HepG2 (cell line): ENCODE data around the gene CCDC14. TPM values are rescaled to one million over a fixed set of nuclear protein-coding genes. Genes with fewer than 3 reads are reported as not detected.

Source experiments
- FOXJ3 ChIP-seq: sonication (generic); formaldehyde crosslinking; IDR thresholded peaks from 2 replicates; pipeline ENCODE4 v1.4.0; 2020; ENCODE audit warnings: missing genetic modification reagents, mild to moderate bottlenecking, borderline replicate concordance
- HCFC1 ChIP-seq: fragments of 150-350 bp; IDR thresholded peaks from 2 replicates; pipeline ENCODE4 v1.6.1; 2014; ENCODE audit warnings: low read depth, low read length
- HNF4G ChIP-seq, 2 experiments: sonication (generic) in 1 of 2; formaldehyde crosslinking in 1 of 2; IDR thresholded peaks; 2 replicates each; pipeline versions ENCODE4 v1.4.0 to v1.6.1; 2011 to 2020; ENCODE audit warnings: borderline replicate concordance in 2 of 2, low read depth in 2 of 2, mild to moderate bottlenecking in 2 of 2, low read length in 1 of 2, missing genetic modification reagents in 1 of 2, moderate library complexity in 1 of 2
- HOXD1 ChIP-seq: sonication (generic); formaldehyde crosslinking; IDR thresholded peaks from 2 replicates; pipeline ENCODE4 v1.5.0; 2020; ENCODE audit warnings: missing genetic modification reagents
- MEF2D ChIP-seq: sonication (generic); formaldehyde crosslinking; IDR thresholded peaks from 2 replicates; pipeline ENCODE4 v1.5.1; 2020; ENCODE audit warnings: mild to moderate bottlenecking, missing genetic modification reagents
- MIXL1 ChIP-seq: IDR thresholded peaks from 2 replicates; pipeline ENCODE4 v1.6.1; 2016
- MYNN ChIP-seq: sonication (generic); formaldehyde crosslinking; IDR thresholded peaks from 2 replicates; pipeline ENCODE4 v1.4.0; 2020; ENCODE audit warnings: mild to moderate bottlenecking, low read depth, missing genetic modification reagents
- SAP130 ChIP-seq: IDR thresholded peaks from 2 replicates; pipeline ENCODE4 v1.6.1; 2016; ENCODE audit warnings: low read depth
- ZFP90 ChIP-seq: sonication (generic); formaldehyde crosslinking; IDR thresholded peaks from 2 replicates; pipeline ENCODE4 v1.8.0; 2022; ENCODE audit warnings: missing genetic modification reagents, mild to moderate bottlenecking, inconsistent platforms, borderline replicate concordance
- ZNF274 ChIP-seq: sonication (generic); formaldehyde crosslinking; IDR thresholded peaks from 2 replicates; pipeline ENCODE4 v1.5.1; 2020; ENCODE audit warnings: mild to moderate bottlenecking, missing genetic modification reagents
- ZNF451 ChIP-seq: sonication (generic); formaldehyde crosslinking; IDR thresholded peaks from 2 replicates; pipeline ENCODE4 v1.5.0; 2020; ENCODE audit warnings: mild to moderate bottlenecking, missing genetic modification reagents
- ZNF746 ChIP-seq: sonication (generic); formaldehyde crosslinking; IDR thresholded peaks from 2 replicates; pipeline ENCODE4 v1.8.0; 2022; ENCODE audit warnings: mild to moderate bottlenecking, missing genetic modification reagents
- ZSCAN20 ChIP-seq: sonication (generic); formaldehyde crosslinking; IDR thresholded peaks from 2 replicates; pipeline ENCODE4 v1.4.0; 2020; ENCODE audit warnings: missing genetic modification reagents, mild to moderate bottlenecking, borderline replicate concordance
- polyA plus RNA-seq, 8 experiments: library from polyadenylated mRNA; depleted of rRNA in 3 of 8; stranded (reverse) in 7 of 8; unstranded in 1 of 8; fragments of >200 nt; fragmentation: Illumina TruSeq in 4 of 8; extraction: Trizol in 4 of 8; gene quantifications; 2 replicates each; pipeline versions ENCODE4 v1.2.1 to v1.2.3, GENCODE V29; 2011 to 2016; ENCODE audit warnings: low read depth in 4 of 8, missing spikeins in 1 of 8, mixed read lengths in 1 of 8; ENCODE audit not compliant: insufficient read depth in 1 of 8
- total RNA-seq, 5 experiments: library from RNA; depleted of rRNA; stranded (reverse); fragments of >200 nt; fragmentation: Illumina TruSeq; extraction: Trizol; gene quantifications; 2 replicates each; pipeline ENCODE4 v1.2.3, GENCODE V29; 2016; ENCODE audit warnings: low read depth in 1 of 5
- TF ChIP-seq, protein P1 (sequence below): sonication (generic); formaldehyde crosslinking; IDR thresholded peaks from 2 replicates; pipeline ENCODE4 v1.4.0; 2020; ENCODE audit warnings: mild to moderate bottlenecking, missing genetic modification reagents
- TF ChIP-seq, protein P2 (sequence below): sonication (generic); formaldehyde crosslinking; IDR thresholded peaks from 2 replicates; pipeline ENCODE4 v1.4.0; 2020; ENCODE audit warnings: mild to moderate bottlenecking, missing genetic modification reagents
- TF ChIP-seq, protein P3 (sequence below): sonication (generic); formaldehyde crosslinking; IDR thresholded peaks from 2 replicates; pipeline ENCODE4 v1.9.0; 2022; ENCODE audit warnings: missing genetic modification reagents, mild to moderate bottlenecking, borderline replicate concordance
- TF ChIP-seq, protein P4 (sequence below): sonication (generic); formaldehyde crosslinking; IDR thresholded peaks from 2 replicates; pipeline ENCODE4 v1.5.0; 2020; ENCODE audit warnings: mild to moderate bottlenecking, missing genetic modification reagents

Gene CCDC14
- total and polyA plus RNA-seq, 2 of the 13 experiments (the other 11 are each of a cell fraction or from before 2014, with no cell fraction given) = 48.7 to 49.0 TPM

DNA sequence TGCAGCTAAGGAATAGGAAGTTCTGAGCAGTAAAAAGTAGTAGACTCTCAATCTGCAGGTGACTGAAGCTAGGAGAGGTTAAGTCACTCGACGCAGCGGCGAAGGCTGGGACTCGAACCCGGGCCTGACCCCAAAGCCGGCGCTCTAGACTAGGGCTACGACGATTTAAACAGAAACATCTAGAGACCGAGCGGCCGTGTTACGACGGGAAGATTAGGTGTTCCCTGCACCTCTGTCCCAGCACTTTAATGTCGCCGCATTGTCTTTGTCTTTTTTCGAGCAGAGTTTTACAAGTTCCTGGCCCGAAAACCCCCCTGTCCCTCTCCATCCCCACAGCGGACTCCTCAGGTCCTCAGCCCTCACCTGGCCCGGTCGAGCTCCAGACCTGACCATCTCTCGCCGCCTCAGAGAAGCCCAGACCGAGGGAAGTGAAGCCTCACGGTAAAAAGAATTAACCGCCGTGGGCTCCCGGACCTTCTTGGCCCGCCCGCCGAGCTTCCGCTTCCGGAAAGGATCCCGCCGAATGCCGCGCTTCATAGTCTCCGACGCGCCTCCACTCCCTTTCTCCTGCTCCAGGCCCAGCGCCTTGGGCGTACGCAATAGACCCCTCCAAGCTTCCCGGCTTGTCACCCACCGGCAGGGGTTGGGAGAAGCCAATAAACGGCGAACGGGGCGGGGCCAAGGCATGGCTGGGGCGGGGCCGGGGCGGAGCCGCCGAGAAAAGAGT, at the start of gene CCDC14 (continued):
- TF ChIP-seq, protein P1, sequence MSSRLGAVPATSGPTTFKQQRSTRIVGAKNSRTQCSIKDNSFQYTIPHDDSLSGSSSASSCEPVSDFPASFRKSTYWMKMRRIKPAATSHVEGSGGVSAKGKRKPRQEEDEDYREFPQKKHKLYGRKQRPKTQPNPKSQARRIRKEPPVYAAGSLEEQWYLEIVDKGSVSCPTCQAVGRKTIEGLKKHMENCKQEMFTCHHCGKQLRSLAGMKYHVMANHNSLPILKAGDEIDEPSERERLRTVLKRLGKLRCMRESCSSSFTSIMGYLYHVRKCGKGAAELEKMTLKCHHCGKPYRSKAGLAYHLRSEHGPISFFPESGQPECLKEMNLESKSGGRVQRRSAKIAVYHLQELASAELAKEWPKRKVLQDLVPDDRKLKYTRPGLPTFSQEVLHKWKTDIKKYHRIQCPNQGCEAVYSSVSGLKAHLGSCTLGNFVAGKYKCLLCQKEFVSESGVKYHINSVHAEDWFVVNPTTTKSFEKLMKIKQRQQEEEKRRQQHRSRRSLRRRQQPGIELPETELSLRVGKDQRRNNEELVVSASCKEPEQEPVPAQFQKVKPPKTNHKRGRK (CRISPR knock-in tag) = no peak
- TF ChIP-seq, protein P2, sequence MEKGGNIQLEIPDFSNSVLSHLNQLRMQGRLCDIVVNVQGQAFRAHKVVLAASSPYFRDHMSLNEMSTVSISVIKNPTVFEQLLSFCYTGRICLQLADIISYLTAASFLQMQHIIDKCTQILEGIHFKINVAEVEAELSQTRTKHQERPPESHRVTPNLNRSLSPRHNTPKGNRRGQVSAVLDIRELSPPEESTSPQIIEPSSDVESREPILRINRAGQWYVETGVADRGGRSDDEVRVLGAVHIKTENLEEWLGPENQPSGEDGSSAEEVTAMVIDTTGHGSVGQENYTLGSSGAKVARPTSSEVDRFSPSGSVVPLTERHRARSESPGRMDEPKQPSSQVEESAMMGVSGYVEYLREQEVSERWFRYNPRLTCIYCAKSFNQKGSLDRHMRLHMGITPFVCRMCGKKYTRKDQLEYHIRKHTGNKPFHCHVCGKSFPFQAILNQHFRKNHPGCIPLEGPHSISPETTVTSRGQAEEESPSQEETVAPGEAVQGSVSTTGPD (CRISPR knock-in tag) = no peak
- TF ChIP-seq ZSCAN20 (CRISPR knock-in tag) = peak; percentile 72; the same call in 1 of the 2 replicates
- peak; percentile 67; the same call in 1 of the 2 replicates for TF ChIP-seq ZFP90 (CRISPR knock-in tag)
- peak; percentile 74 for TF ChIP-seq SAP130
- TF ChIP-seq MIXL1 = no peak
- no peak; the same call in 1 of the 2 replicates for TF ChIP-seq ZNF746 (CRISPR knock-in tag)
- TF ChIP-seq, protein P3, sequence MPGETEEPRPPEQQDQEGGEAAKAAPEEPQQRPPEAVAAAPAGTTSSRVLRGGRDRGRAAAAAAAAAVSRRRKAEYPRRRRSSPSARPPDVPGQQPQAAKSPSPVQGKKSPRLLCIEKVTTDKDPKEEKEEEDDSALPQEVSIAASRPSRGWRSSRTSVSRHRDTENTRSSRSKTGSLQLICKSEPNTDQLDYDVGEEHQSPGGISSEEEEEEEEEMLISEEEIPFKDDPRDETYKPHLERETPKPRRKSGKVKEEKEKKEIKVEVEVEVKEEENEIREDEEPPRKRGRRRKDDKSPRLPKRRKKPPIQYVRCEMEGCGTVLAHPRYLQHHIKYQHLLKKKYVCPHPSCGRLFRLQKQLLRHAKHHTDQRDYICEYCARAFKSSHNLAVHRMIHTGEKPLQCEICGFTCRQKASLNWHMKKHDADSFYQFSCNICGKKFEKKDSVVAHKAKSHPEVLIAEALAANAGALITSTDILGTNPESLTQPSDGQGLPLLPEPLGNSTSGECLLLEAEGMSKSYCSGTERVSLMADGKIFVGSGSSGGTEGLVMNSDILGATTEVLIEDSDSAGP (CRISPR knock-in tag) = peak; percentile 65; the same call in 1 of the 2 replicates
- TF ChIP-seq HNF4G (IDR thresholded peaks at IDR 0.05; ENCODE audit: borderline replicate concordance, low read depth, low read length) = no peak
- no peak for TF ChIP-seq HNF4G (CRISPR knock-in tag; IDR thresholded peaks at IDR 0.05; ENCODE audit: borderline replicate concordance, low read depth)
- TF ChIP-seq MEF2D (CRISPR knock-in tag) = peak; percentile 22; the same call in 1 of the 2 replicates
- TF ChIP-seq FOXJ3 = no peak
- no peak for TF ChIP-seq HOXD1 (CRISPR knock-in tag)
- TF ChIP-seq HCFC1 = no peak
- TF ChIP-seq ZNF274 (CRISPR knock-in tag) = no peak
- no peak for TF ChIP-seq ZNF451
- no peak for TF ChIP-seq MYNN
- TF ChIP-seq, protein P4, sequence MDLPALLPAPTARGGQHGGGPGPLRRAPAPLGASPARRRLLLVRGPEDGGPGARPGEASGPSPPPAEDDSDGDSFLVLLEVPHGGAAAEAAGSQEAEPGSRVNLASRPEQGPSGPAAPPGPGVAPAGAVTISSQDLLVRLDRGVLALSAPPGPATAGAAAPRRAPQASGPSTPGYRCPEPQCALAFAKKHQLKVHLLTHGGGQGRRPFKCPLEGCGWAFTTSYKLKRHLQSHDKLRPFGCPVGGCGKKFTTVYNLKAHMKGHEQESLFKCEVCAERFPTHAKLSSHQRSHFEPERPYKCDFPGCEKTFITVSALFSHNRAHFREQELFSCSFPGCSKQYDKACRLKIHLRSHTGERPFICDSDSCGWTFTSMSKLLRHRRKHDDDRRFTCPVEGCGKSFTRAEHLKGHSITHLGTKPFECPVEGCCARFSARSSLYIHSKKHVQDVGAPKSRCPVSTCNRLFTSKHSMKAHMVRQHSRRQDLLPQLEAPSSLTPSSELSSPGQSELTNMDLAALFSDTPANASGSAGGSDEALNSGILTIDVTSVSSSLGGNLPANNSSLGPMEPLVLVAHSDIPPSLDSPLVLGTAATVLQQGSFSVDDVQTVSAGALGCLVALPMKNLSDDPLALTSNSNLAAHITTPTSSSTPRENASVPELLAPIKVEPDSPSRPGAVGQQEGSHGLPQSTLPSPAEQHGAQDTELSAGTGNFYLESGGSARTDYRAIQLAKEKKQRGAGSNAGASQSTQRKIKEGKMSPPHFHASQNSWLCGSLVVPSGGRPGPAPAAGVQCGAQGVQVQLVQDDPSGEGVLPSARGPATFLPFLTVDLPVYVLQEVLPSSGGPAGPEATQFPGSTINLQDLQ = peak; percentile 75; the same call in 1 of the 2 replicates
